Stimulated activated CD8-positive, alpha-beta memory T cell treated with anti-CD3 and anti-CD28 coated beads, Interleukin-12 subunit alpha, Interleukin-12 subunit beta, amount 100 ng/mL, for 24 hours (primary cell): ENCODE results near the gene LAMA4.
"Not testable (repeated sequence)": the region's sequence is repeated elsewhere in the genome, so short reads cannot be mapped to it uniquely, and the experiment has no call there.

ENCODE experiments used
- DNase-seq: peaks from one replicate; pipeline ENCODE4 v3.0.0-alpha.2; 2020; ENCODE audit errors: extremely low read depth

The LAMA4 gene

GRCh38 chr6:112216662-112217551, 37.5 kb downstream of the LAMA4 start:
- no peak for DNase-seq

- DNase-seq: no peak
Observed at GRCh38 chr6:112215488-112216284, 38.7 kb downstream of the LAMA4 start.

- no peak for DNase-seq
Observed at GRCh38 chr6:112214739-112215269, 39.6 kb downstream of the LAMA4 start.

GRCh38 chr6:112210852-112211251, 43.5 kb downstream of the LAMA4 start:
- no peak for DNase-seq

GRCh38 chr6:112209131-112209530, 45.2 kb downstream of the LAMA4 start:
- DNase-seq: no peak

- no peak for DNase-seq
Observed at GRCh38 chr6:112207776-112208175, 46.6 kb downstream of the LAMA4 start.

- DNase-seq: no peak
Observed at GRCh38 chr6:112207131-112207530, 47.2 kb downstream of the LAMA4 start.

GRCh38 chr6:112206110-112206458, 48.3 kb downstream of the LAMA4 start:
- no peak for DNase-seq

- DNase-seq: no peak
Observed at GRCh38 chr6:112205427-112206109, 48.8 kb downstream of the LAMA4 start.

- no peak for DNase-seq
Observed at GRCh38 chr6:112204350-112204706, 50.0 kb downstream of the LAMA4 start.

GRCh38 chr6:112203577-112204349, 50.6 kb downstream of the LAMA4 start:
- no peak for DNase-seq

- no peak for DNase-seq
Observed at GRCh38 chr6:112202639-112203341, 51.6 kb downstream of the LAMA4 start.

- not testable (repeated sequence) for DNase-seq
Observed at GRCh38 chr6:112200185-112200914, 54.0 kb downstream of the LAMA4 start.

GRCh38 chr6:112199001-112199403, 55.4 kb downstream of the LAMA4 start:
- DNase-seq: no peak

GRCh38 chr6:112198582-112198981, 55.8 kb downstream of the LAMA4 start:
- no peak for DNase-seq

- DNase-seq: no peak
Observed at GRCh38 chr6:112197636-112198035, 56.7 kb downstream of the LAMA4 start.

GRCh38 chr6:112196306-112196705, 58.1 kb downstream of the LAMA4 start:
- no peak for DNase-seq

GRCh38 chr6:112195166-112195565, 59.2 kb downstream of the LAMA4 start:
- DNase-seq: no peak

- DNase-seq: no peak
Observed at GRCh38 chr6:112194511-112194910, 59.9 kb downstream of the LAMA4 start.

GRCh38 chr6:112193535-112194051, 60.8 kb downstream of the LAMA4 start:
- no peak for DNase-seq
